Measurements from ENCODE around the gene CGN.

Gene CGN

GRCh38 chr1:151510957-151511635 lies at the start of gene CGN:
Gene CGN, plus strand, starts transcription at chr1:151511387. Its CDS starts 7,133 bp downstream, at chr1:151518520.
- peak; percentile 32 to 85 (median 57) for DNase-seq

GRCh38 chr1:151461694-151462093 lies 49.5 kb upstream of the CGN start:
- no peak for DNase-seq

- no peak for DNase-seq
Observed at GRCh38 chr1:151465026-151465425, 46.2 kb upstream of the CGN start.

- no peak for DNase-seq
Observed at GRCh38 chr1:151472856-151473731, 38.1 kb upstream of the CGN start.

GRCh38 chr1:151474745-151475144 lies 36.4 kb upstream of the CGN start:
- DNase-seq = no peak

- no peak for DNase-seq
Observed at GRCh38 chr1:151475175-151475574, 36.0 kb upstream of the CGN start.

- no peak for DNase-seq
Observed at GRCh38 chr1:151476083-151476482, 35.1 kb upstream of the CGN start.

GRCh38 chr1:151477066-151477465 lies 34.1 kb upstream of the CGN start:
- no peak for DNase-seq

- no peak for DNase-seq
Observed at GRCh38 chr1:151478140-151478812, 32.9 kb upstream of the CGN start.

- DNase-seq = no peak
Observed at GRCh38 chr1:151478923-151479322, 32.3 kb upstream of the CGN start.

GRCh38 chr1:151479462-151479861 lies 31.7 kb upstream of the CGN start:
- no peak for DNase-seq

GRCh38 chr1:151482017-151482416 lies 29.2 kb upstream of the CGN start:
- no peak for DNase-seq

- no peak for DNase-seq
Observed at GRCh38 chr1:151485685-151486255, 25.4 kb upstream of the CGN start.

GRCh38 chr1:151486557-151486956 lies 24.6 kb upstream of the CGN start:
- DNase-seq = no peak

- no peak for DNase-seq
Observed at GRCh38 chr1:151491641-151492040, 19.5 kb upstream of the CGN start.

GRCh38 chr1:151492120-151492519 lies 19.1 kb upstream of the CGN start:
- no peak for DNase-seq

GRCh38 chr1:151493042-151493441 lies 18.1 kb upstream of the CGN start:
- no peak for DNase-seq

GRCh38 chr1:151494741-151495281 lies 16.4 kb upstream of the CGN start:
- no peak for DNase-seq

- no peak for DNase-seq
Observed at GRCh38 chr1:151495316-151495715, 15.9 kb upstream of the CGN start.

GRCh38 chr1:151499365-151499764 lies 11.8 kb upstream of the CGN start:
- DNase-seq = no peak

GRCh38 chr1:151499930-151500329 lies 11.3 kb upstream of the CGN start:
- DNase-seq = no peak

- no peak for DNase-seq
Observed at GRCh38 chr1:151501474-151501873, 9.7 kb upstream of the CGN start.

All from activated naive CD4-positive, alpha-beta T cell (primary cell).